ENCODE results near the gene SMCO4.
"Not testable (repeated sequence)": the region's sequence is repeated elsewhere in the genome, so short reads cannot be mapped to it uniquely, and the experiment has no call there.

SMCO4 gene, protein sequence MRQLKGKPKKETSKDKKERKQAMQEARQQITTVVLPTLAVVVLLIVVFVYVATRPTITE

DNA sequence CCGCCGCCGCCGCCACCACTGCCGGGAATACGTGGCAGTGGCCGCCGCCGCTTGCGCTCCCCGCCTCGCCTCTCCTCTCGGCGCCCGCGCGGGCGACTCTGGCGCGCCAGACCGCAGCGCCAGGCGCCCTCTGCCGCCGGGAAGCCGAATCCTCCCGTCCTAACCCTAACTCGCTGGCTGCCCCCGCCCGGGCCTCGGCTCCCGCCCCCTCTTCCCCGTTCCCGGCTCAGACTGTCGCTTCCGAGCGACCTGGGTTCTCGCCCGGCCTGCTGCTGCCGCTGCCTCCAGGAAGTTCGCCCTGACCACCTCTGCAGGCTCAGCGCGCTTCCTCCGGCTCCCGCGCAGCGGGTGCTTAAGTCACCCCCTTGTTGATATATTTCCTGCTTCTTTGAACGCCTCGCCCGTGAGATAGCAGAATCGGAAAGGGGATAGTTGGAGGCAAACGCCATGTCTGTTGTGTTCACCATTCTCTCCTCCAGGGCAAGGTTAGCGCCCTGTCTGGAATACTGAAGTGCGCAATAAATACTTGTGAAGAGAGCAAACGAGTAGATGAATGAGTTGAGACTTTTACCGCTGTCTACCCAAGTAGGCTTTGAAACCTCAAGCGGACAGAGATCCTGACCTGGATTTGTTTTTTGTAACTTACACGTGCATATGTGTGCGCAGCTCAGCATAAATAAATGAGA lies at the start of gene SMCO4:
Gene SMCO4, minus strand, starts transcription at position 100 of the 686 bp plus-strand sequence. CDS start 64,202 bp downstream, outside the sequence.
- peaks cover 3% of the 10 kb centered on the region for H3K36me3 Mint-ChIP-seq (ENCODE audit: low read depth)
- H3K27ac Mint-ChIP-seq, result peak within 1 kb of the TSS; percentile 88
- H3K4me3 Mint-ChIP-seq, result peak within 1 kb of the TSS; percentile 90
- DNase-seq (ENCODE audit: low spot score), result peak; percentile 78
- peaks cover 17% of the 10 kb centered on the region for H3K27me3 Mint-ChIP-seq (ENCODE audit: low read depth)
- H3K4me1 Mint-ChIP-seq (ENCODE audit: low read depth), result peaks cover 38% of the 10 kb centered on the region
- no peaks in the 10 kb centered on the region for H3K9me3 Mint-ChIP-seq

DNA sequence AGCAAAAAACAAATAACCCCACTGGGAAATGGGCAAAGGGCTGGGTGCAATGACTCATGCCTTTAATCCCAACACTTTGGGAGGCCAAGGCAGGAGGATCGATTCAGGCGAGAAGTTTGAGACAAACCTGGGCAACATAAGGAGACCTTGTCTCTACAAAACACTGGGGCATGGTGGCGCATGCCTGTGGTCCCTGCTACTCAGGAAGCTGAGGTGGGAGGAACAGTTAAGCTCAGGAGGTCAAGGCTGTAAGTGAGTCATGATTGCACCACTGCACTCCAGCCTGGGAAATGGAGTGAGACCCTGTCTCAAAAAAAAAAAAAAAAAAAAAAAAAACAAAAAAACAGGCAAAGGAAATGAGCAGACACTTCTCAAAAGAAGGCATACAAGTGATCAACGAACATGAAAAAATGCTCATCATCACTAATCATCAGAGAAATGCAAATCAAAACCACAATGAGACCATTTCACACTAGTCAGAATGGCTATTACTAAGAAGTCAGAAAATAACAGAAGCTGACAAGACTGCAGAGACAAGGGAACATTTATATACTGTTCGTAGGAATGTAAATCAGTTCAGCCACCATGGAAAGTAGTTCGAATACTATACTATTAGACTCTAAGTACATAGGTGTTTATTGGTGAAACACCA lies 48.2 kb upstream of the SMCO4 start:
- Mint-ChIP-seq H3K36me3 (ENCODE audit: low read depth) (no peaks in the 10 kb centered on the region), H3K4me1 (ENCODE audit: low read depth) (no peaks in the 10 kb centered on the region), H3K4me3 (no peak overlapping the region), H3K9me3 (no peaks in the 10 kb centered on the region), H3K27me3 (ENCODE audit: low read depth) (peaks cover 7% of the 10 kb centered on the region), H3K27ac (no peak overlapping the region)
- no peak for DNase-seq (ENCODE audit: low spot score)

DNA sequence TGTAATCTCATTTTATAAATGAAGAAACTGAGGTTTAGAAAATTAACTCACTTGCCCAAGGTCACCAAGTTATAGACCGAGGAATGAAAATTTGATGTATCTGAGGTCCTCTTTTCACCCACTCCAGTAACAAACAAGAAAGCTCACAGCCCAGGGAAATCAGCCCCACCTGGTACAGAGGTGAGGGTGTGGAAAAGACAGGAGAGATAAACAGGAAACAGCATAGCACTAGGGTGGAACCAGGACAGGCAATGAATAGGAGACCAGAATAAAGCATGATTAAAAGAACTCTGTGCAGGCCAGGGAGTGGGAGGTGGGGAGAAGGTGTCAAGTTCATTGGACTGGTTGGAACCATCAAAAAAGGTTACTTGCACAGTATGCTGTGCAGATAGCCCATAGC lies 46.2 kb upstream of the SMCO4 start:
- Mint-ChIP-seq H3K27ac (no peak overlapping the region), H3K9me3 (no peaks in the 10 kb centered on the region), H3K4me3 (no peak overlapping the region), H3K36me3 (ENCODE audit: low read depth) (no peaks in the 10 kb centered on the region), H3K4me1 (ENCODE audit: low read depth) (no peaks in the 10 kb centered on the region), H3K27me3 (ENCODE audit: low read depth) (peaks cover 7% of the 10 kb centered on the region)
- no peak for DNase-seq (ENCODE audit: low spot score)

DNA sequence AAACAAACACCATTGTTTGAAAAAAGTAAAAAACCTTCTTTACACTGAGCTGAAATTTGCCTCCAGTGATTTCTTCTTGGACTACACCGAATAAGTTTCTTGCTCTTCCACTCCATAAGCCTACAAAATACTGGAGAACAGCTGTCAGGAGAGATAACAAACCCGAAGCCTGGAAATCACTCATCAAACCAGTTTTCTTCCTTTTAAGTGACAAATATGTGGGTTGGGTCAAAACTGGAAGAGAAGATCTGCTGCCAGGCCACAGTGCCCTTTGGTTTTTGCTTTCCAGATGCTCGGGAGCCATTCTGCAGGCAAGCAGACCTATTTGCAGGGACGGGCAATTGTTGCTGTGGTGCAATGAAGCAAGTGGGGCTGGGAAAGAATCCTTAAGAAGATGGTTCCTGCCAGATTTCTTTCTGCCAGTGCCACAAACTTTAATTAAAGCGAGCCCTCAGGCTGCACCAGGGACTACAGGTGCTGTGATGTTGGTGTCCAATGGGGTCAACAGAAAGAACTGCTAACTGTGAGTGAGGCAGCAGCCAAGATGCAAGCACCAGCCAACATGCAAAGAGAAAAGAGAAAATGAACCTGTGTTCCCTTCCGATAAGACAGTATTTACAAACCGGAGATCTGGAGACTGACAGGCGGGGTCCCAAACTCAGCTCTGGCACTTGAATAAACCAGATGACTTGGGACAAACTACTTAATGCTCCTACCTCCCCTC lies 44.8 kb upstream of the SMCO4 start:
- H3K36me3 Mint-ChIP-seq (ENCODE audit: low read depth), result no peaks in the 10 kb centered on the region
- no peaks in the 10 kb centered on the region for H3K9me3 Mint-ChIP-seq
- H3K4me1 Mint-ChIP-seq (ENCODE audit: low read depth), result no peaks in the 10 kb centered on the region
- no peak overlapping the region for H3K4me3 Mint-ChIP-seq
- H3K27ac Mint-ChIP-seq, result no peak overlapping the region
- peaks cover 7% of the 10 kb centered on the region for H3K27me3 Mint-ChIP-seq (ENCODE audit: low read depth)
- DNase-seq (ENCODE audit: low spot score), result no peak

DNA sequence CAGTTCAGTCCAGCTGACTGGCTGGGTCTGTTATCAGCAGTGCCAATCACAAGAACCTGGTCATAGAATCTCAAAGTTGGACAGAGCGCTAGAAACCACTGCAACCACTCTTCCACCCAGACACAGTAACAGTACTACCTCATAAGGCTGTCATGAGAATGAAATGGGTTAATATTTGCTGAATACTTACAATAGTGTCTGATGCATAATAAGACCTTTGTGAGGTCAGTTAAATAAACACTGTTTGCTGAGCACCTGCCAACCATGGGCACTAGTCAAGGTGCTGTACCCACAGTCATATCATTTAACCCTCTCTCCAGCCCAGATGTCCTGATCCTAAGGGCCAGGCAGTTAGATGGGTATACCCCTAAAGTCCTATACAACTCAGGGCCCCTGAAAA lies 44.2 kb upstream of the SMCO4 start:
- H3K27me3 Mint-ChIP-seq (ENCODE audit: low read depth); H3K27ac Mint-ChIP-seq; H3K4me1 Mint-ChIP-seq (ENCODE audit: low read depth); H3K36me3 Mint-ChIP-seq (ENCODE audit: low read depth); DNase-seq (ENCODE audit: low spot score); H3K4me3 Mint-ChIP-seq; H3K9me3 Mint-ChIP-seq: not testable (repeated sequence)

DNA sequence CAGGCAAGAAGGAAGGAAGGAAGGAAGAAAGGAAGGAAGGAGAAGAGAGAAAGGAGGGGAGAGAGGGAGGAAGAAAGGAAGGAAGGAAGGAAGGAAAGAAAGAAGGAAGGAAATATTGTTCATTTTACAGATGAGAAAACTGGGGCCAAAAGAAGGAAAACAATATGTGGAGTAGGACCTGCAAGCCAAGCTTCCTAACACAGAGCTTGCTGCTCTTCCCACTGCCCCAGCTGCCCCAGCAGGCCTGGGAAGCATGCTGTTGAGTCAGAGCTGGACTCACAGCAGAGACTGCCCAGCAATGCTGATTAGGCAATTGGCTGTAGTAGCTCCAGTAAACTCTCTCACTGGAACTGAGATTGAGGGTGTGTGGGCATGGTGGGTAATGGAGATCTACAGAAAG lies 42.6 kb upstream of the SMCO4 start:
- no peak for DNase-seq (ENCODE audit: low spot score)
- Mint-ChIP-seq H3K4me1 (ENCODE audit: low read depth) (no peaks in the 10 kb centered on the region), H3K4me3 (no peak overlapping the region), H3K9me3 (no peaks in the 10 kb centered on the region), H3K27ac (no peak overlapping the region), H3K36me3 (ENCODE audit: low read depth) (no peaks in the 10 kb centered on the region), H3K27me3 (ENCODE audit: low read depth) (peaks cover 5% of the 10 kb centered on the region)

DNA sequence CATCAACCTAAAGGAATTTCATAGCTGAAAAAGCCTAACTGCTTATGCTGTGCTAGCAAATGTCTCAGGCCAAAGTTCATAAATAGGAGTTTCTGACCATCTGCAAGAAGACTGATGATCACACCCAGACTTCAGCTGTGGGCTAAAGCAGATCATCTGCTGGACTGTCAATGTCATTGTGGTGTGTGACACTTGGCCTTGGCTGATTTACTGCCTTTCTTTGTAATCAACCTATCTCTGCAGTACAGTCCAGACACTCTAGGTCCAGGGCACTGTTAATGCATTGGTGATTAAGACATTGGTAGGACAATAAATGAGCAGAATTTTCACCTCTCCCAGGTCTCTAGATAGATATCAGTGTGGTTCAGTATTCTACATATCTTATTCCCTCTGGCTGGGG lies 40.3 kb upstream of the SMCO4 start:
- H3K9me3 Mint-ChIP-seq, result no peaks in the 10 kb centered on the region
- no peaks in the 10 kb centered on the region for H3K4me1 Mint-ChIP-seq (ENCODE audit: low read depth)
- no peaks in the 10 kb centered on the region for H3K36me3 Mint-ChIP-seq (ENCODE audit: low read depth)
- no peak overlapping the region for H3K4me3 Mint-ChIP-seq
- no peak overlapping the region for H3K27ac Mint-ChIP-seq
- H3K27me3 Mint-ChIP-seq (ENCODE audit: low read depth), result peaks cover 5% of the 10 kb centered on the region
- DNase-seq (ENCODE audit: low spot score), result no peak

DNA sequence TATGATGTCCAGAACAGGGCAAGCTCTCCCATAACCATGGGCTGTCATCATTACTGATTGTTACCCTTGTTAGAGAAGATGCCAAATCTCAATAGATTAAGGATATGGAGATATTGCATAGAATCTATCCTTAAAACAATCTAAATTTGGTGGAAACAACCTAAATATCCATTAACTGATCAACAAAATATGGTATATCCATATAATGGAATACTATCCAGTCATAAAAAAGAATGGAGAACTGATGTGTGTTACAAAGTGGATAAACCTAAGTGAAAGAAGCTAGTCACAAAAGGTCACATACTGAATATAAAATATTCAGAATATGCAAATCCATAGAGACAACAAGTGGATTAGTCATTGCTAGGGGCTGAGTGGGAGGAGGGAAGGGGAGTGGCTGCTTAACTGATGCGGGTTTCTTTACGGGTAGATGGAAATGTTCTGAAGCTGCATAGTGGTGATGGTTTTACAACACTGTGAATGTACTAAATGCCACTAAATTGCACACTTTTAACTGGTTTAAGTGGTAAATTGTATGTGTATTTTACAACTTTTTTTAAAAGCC lies 36.1 kb upstream of the SMCO4 start:
- no peaks in the 10 kb centered on the region for H3K9me3 Mint-ChIP-seq
- DNase-seq (ENCODE audit: low spot score), result no peak
- no peaks in the 10 kb centered on the region for H3K4me1 Mint-ChIP-seq (ENCODE audit: low read depth)
- no peaks in the 10 kb centered on the region for H3K36me3 Mint-ChIP-seq (ENCODE audit: low read depth)
- no peak overlapping the region for H3K4me3 Mint-ChIP-seq
- no peak overlapping the region for H3K27ac Mint-ChIP-seq
- H3K27me3 Mint-ChIP-seq (ENCODE audit: low read depth), result peaks cover 5% of the 10 kb centered on the region

DNA sequence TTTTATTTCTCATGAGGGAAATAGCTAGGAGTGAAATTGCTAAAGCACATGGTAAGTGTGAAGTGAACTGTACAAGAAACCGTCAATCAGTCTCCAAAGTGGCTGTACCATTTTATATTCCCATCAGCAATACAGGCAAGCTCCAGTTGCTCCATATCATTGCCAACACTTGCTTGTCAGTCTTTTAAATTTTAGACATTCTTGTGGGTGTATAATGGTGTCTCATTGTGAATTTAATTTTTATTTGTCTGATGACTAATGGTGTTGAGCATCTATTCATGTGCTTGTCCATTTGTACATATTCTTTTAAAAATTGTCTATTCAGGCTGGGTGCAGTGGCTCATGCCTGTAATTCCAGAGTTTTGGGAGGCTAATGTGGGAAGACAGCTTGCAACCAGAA lies 34.1 kb upstream of the SMCO4 start:
- H3K27me3 Mint-ChIP-seq (ENCODE audit: low read depth), result peaks cover 5% of the 10 kb centered on the region
- H3K9me3 Mint-ChIP-seq, result no peaks in the 10 kb centered on the region
- no peak overlapping the region for H3K4me3 Mint-ChIP-seq
- no peaks in the 10 kb centered on the region for H3K36me3 Mint-ChIP-seq (ENCODE audit: low read depth)
- H3K27ac Mint-ChIP-seq, result no peak overlapping the region
- no peak for DNase-seq (ENCODE audit: low spot score)
- no peaks in the 10 kb centered on the region for H3K4me1 Mint-ChIP-seq (ENCODE audit: low read depth)

DNA sequence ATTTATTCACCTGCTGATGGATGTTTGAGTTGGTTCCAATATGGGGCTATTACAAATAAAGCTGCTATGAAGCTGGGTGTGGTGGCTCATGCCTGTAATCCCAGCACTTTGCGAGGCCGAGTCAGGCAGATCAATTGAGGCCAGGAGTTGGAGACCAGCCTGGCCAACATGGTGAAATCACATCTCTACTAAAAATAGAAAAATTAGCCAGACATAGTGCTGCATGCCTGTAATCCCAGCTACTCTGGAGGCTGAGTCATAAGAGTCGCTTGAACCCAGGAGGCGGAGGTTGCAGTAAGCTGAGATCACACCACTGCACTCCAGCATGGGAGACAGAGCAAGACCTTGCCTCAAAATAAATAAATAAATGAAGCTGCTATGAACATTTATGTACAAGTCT lies 33.7 kb upstream of the SMCO4 start:
- not testable (repeated sequence) for H3K4me3 Mint-ChIP-seq; H3K9me3 Mint-ChIP-seq; H3K4me1 Mint-ChIP-seq (ENCODE audit: low read depth); DNase-seq (ENCODE audit: low spot score); H3K27ac Mint-ChIP-seq; H3K27me3 Mint-ChIP-seq (ENCODE audit: low read depth); H3K36me3 Mint-ChIP-seq (ENCODE audit: low read depth)

DNA sequence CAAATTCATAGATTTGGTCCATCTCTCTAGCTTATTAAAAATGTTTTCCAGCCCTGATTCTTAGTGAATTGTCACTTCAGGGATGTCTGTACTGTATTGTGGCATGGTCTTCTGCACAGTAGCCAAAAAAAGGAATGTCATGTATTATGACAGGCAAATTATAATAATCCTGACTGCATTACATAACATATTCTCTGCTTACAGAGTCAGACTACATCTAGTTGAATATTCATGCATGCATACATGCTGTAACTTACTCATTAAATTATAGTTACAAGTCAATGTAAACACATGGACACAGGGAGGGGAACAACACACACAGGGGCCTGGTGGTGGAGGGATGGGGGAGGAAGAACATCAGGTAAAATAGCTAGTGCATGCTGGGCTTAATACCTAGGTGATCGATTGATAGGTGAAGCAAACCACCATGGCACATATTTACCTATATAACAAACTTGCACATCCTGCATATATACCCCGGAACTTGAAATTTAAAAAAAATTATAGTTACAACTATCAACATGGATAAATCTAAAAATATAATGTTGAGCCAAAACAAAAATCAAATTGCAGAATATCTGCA lies 31.5 kb upstream of the SMCO4 start:
- Mint-ChIP-seq H3K36me3 (ENCODE audit: low read depth) (no peaks in the 10 kb centered on the region), H3K4me3 (no peak overlapping the region), H3K9me3 (no peaks in the 10 kb centered on the region), H3K4me1 (ENCODE audit: low read depth) (no peaks in the 10 kb centered on the region), H3K27me3 (ENCODE audit: low read depth) (peaks cover 5% of the 10 kb centered on the region), H3K27ac (no peak overlapping the region)
- no peak for DNase-seq (ENCODE audit: low spot score)

DNA sequence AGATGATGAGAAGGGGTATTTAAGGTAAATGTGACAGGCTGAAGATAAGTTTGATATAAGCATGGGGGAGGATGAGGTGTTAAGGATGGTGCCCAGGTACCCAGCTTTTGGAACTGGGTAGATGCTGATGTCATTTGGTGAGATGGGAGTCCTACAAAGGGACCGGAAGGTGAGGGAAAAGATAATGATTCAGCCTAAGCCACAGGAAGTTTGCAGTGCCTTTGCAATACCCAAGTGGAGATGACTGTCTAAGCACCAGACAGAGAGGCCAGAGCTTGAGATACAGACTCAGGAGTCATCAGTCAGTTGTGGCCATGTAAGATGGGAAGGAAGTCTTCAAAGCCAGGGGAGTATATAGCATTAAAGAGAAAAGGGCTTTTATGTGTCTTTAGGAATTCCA lies 30.0 kb upstream of the SMCO4 start:
- H3K27me3 Mint-ChIP-seq (ENCODE audit: low read depth), result peaks cover 9% of the 10 kb centered on the region
- H3K9me3 Mint-ChIP-seq, result no peaks in the 10 kb centered on the region
- no peak overlapping the region for H3K4me3 Mint-ChIP-seq
- H3K36me3 Mint-ChIP-seq (ENCODE audit: low read depth), result no peaks in the 10 kb centered on the region
- no peak for DNase-seq (ENCODE audit: low spot score)
- H3K4me1 Mint-ChIP-seq (ENCODE audit: low read depth), result no peaks in the 10 kb centered on the region
- no peak overlapping the region for H3K27ac Mint-ChIP-seq

DNA sequence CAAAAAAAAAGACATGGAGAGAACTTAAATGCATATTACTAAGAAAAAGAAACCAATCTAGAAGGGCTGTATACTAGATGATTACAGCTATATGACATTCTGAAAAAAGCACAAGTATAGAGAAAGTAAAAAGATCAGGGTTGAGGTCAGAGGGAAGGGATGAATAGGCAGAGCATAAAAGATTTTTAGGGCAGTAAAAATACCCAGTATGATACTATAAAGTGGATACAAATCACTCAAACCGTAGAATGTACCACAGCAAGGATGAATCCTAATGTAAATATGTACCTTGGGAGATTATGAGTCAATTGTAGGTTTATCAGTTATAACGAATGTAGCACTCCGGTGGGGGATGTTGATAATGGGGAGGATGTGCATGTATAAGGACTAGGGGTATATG lies 29.4 kb upstream of the SMCO4 start:
- H3K4me1 Mint-ChIP-seq (ENCODE audit: low read depth), result no peaks in the 10 kb centered on the region
- no peak overlapping the region for H3K27ac Mint-ChIP-seq
- H3K4me3 Mint-ChIP-seq, result no peak overlapping the region
- no peaks in the 10 kb centered on the region for H3K9me3 Mint-ChIP-seq
- no peak for DNase-seq (ENCODE audit: low spot score)
- no peaks in the 10 kb centered on the region for H3K36me3 Mint-ChIP-seq (ENCODE audit: low read depth)
- H3K27me3 Mint-ChIP-seq (ENCODE audit: low read depth), result peaks cover 9% of the 10 kb centered on the region

DNA sequence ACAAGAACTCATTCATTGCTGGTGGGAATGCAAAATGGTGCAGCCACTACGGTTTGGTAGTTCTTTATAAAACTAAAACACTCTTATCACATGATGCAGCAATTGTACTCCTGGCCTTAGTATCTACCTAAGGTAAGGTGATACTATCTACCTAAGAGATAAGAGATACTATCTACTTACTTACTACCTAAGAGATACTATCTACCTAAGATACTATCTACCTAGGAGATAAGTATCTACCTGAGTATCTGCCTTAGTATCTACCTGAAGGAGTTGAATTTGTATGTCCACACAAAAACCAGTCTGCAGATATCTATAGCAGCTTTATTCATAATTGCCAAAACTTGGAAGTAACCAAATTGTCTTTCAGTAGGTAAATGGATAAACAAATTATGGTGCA lies 29.0 kb upstream of the SMCO4 start:
- no peaks in the 10 kb centered on the region for H3K36me3 Mint-ChIP-seq (ENCODE audit: low read depth)
- H3K9me3 Mint-ChIP-seq, result no peaks in the 10 kb centered on the region
- DNase-seq (ENCODE audit: low spot score), result no peak
- H3K4me3 Mint-ChIP-seq, result no peak overlapping the region
- no peaks in the 10 kb centered on the region for H3K4me1 Mint-ChIP-seq (ENCODE audit: low read depth)
- peaks cover 9% of the 10 kb centered on the region for H3K27me3 Mint-ChIP-seq (ENCODE audit: low read depth)
- no peak overlapping the region for H3K27ac Mint-ChIP-seq

Data from T-helper 2 cell treated with Interferon-gamma antibody and Interleukin-4, amounts not matched to agents 5 μg/mL and 100 μg/mL, for 36 hours (primary cell).